ENCODE measurements around the gene KANTR.

Gene KANTR

GRCh38 chrX:53081925-53082772 is 11.8 kb upstream of the KANTR start, which contains the start of gene TSPYL2:
TSPYL2 (plus strand) TSS chrX:53082367; CDS start chrX:53082499, 132 bp downstream.
- peak; percentile 81 for DNase-seq (ENCODE audit: extremely low read depth, low read depth)
- peak within 1 kb of the TSS; percentile 70 for H3K4me3 ChIP-seq (replicated peaks; ENCODE audit: low read depth, low read length)
- no peak for TF ChIP-seq CTCF (IDR thresholded peaks at IDR 0.05; ENCODE audit: low read depth, low read length, missing control alignments)

- no peak for DNase-seq (ENCODE audit: extremely low read depth, low read depth)
- H3K4me3 ChIP-seq (replicated peaks; ENCODE audit: low read depth, low read length) = peak overlapping the region; percentile 70
- no peak for TF ChIP-seq CTCF (IDR thresholded peaks at IDR 0.05; ENCODE audit: low read depth, low read length, missing control alignments)
Measured at GRCh38 chrX:53082773-53083616, 10.9 kb upstream of the KANTR start.

- TF ChIP-seq CTCF (IDR thresholded peaks at IDR 0.05; ENCODE audit: low read depth, low read length, missing control alignments) = no peak
- no peak for DNase-seq (ENCODE audit: extremely low read depth, low read depth)
- H3K4me3 ChIP-seq (replicated peaks; ENCODE audit: low read depth, low read length) = peak overlapping the region; percentile 70
Measured at GRCh38 chrX:53084043-53084570, 9.8 kb upstream of the KANTR start.

- DNase-seq (ENCODE audit: extremely low read depth, low read depth) = no peak
- no peak for TF ChIP-seq CTCF (IDR thresholded peaks at IDR 0.05; ENCODE audit: low read depth, low read length, missing control alignments)
- H3K4me3 ChIP-seq (replicated peaks; ENCODE audit: low read depth, low read length) = peak overlapping the region; percentile 70
Measured at GRCh38 chrX:53084863-53085262, 9.1 kb upstream of the KANTR start.

GRCh38 chrX:53085661-53086229 is 8.2 kb upstream of the KANTR start:
- H3K4me3 ChIP-seq (replicated peaks; ENCODE audit: low read depth, low read length) = peak overlapping the region; percentile 13
- DNase-seq (ENCODE audit: extremely low read depth, low read depth) = no peak
- TF ChIP-seq CTCF (IDR thresholded peaks at IDR 0.05; ENCODE audit: low read depth, low read length, missing control alignments) = no peak

- no peak for DNase-seq (ENCODE audit: extremely low read depth, low read depth)
- H3K4me3 ChIP-seq (replicated peaks; ENCODE audit: low read depth, low read length) = peak overlapping the region; percentile 13; the same call in 1 of the 2 replicates
- no peak for TF ChIP-seq CTCF (IDR thresholded peaks at IDR 0.05; ENCODE audit: low read depth, low read length, missing control alignments)
Measured at GRCh38 chrX:53086464-53086863, 7.5 kb upstream of the KANTR start.

Data from HFF-Myc (cell line).